NCI-H345 (cell line): ENCODE results near the gene ICAM4.
"Not testable (repeated sequence)": the region's sequence is repeated elsewhere in the genome, so short reads cannot be mapped to it uniquely, and the experiment has no call there.

Source experiments
- DNase-seq: peaks from one replicate; lab custom pipeline; 2025; lab: John Stamatoyannopoulos, UW

Gene ICAM4, protein sequence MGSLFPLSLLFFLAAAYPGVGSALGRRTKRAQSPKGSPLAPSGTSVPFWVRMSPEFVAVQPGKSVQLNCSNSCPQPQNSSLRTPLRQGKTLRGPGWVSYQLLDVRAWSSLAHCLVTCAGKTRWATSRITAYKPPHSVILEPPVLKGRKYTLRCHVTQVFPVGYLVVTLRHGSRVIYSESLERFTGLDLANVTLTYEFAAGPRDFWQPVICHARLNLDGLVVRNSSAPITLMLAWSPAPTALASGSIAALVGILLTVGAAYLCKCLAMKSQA

GRCh38 chr19:10286803-10287737 lies at the start of gene ICAM4:
TSS of gene ICAM4 (plus strand) at chr19:10286955. CDS start at chr19:10287013, 58 bp downstream.
- DNase-seq, result no peak

DNA sequence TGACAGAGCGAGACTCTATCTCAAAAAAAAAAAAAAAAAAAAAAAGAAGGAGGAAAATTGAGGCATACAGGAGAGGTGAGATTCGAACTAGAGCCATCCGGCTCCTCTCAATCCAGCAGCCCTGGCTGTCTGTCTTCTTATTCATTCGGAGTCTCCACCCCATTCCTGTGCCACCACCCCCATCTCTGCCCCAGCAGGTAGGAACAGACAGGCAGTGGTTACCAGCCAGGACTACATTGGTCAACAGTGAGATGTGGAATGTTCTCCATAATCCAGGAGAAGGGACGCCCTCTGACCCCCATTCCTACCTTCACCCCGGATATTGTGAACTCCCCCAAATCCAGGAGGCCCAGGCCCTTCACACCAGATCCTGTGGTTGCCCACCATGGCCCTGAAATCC lies 49.1 kb upstream of the ICAM4 start:
- peak; percentile 30 for DNase-seq

DNA sequence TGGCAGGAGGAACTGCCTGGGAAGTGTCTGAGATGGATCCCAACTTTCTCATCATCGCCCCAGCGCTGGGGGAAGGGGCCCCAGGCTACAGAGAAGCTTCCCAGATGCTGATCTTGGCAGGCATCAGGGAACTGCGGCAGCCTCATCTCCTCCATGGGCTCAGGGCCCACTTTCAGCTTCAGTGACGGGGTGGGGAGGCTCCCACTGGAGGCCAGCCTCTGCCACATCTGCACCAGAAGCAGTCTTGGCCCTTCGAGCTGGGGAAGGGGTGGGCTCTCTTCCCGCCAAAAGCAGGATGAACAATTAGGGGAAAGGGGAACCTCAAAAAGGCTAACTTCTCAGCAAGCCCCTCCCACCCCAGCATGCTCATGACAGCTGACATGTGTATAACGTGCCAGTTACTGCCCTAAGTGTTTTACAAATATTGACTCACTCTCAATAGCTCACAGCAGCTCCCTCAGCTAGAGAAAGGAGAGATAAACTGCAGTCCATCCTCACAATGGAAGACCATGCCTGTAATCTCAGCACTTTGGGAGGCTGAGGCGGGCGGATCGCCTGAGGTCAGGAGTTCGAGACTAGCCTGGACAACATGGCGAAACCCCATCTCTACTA lies 48.5 kb upstream of the ICAM4 start:
- DNase-seq, result peak; percentile 95

GRCh38 chr19:10241826-10242449 lies 44.8 kb upstream of the ICAM4 start:
- DNase-seq, result not testable (repeated sequence)

GRCh38 chr19:10243606-10244005 lies 43.1 kb upstream of the ICAM4 start:
- no peak for DNase-seq

- DNase-seq, result no peak
Measured at GRCh38 chr19:10245189-10245939, 41.4 kb upstream of the ICAM4 start.

DNA sequence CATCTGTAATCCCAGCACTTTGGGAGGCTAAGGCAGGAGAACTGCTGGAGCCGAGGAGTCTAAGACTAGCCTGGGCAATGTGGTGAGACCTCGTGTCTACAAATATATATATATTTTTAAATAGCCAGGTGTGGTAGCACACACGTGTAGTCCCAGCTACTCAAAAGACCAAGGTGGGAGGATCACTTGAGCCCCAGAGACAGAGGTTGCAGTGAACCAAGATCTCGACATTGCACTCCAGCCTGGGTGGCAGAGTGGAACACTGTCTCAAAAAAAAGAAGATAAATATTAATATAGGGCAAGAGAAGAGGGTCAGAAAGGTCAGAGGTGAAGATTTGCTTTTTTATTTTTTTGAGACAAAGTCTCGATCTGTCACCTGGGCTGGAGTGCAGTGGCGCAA lies 40.2 kb upstream of the ICAM4 start:
- DNase-seq, result no peak

DNA sequence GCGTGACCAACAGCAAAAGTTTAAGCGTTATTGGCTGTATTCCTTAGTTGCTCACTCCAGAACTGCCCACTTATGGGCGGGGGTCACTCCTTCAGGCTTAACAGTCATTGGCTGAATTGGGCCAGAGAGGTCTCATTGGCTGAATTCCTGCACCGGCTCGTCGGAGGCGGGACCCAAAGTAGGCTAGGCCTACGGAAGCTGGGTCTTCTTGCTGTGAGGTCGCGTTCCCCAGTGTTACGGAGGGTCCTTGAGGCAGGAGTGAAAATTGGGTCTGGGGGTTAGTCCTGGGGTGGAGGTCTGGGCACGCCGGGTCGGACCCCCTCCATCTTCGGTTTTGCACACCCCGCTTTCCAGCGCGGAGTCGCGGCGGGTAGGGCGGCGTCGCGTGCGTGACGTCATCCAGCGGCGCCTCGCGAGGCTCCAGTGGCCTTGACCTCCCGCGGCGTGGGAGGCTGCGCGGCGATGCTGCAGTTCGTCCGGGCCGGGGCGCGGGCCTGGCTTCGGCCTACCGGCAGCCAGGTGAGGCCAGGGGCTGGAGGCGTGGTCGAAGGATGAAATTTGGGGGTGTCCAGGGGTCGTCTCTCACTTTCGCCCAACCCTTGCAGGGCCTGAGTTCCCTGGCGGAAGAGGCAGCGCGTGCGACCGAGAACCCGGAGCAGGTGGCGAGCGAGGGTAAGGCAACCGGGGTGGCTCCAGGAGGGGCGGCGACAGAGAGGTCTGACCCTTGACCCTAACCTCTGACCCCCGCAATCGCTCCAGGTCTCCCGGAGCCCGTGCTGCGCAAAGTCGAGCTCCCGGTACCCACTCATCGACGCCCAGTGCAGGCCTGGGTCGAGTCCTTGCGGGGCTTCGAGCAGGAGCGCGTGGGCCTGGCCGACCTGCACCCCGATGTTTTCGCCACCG lies 34.7 kb upstream of the ICAM4 start, which contains the start of gene MRPL4:
Gene MRPL4 (plus strand): TSS at position 423 of the 903 bp plus-strand sequence. CDS start 40 bp downstream, at position 463.
- DNase-seq, result peak; percentile 99

DNA sequence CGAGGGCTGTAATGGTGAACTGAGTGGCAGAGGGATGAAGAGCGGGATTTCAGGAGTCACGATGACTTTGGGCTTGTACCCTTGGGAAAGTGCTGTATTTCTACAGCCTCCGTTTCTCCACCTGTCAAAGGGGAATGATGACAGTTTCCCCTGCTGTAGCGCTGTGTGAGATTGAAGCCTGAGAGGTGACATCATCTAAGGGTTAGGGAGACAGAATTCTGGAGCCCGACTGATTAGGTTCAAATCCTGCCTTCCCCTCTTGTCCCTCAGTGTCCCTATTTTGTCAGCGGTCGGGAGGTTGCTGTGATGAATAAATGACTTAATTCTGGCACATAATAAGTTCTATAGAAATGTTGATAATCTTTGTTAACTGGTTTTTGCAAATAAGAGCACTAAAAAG lies 34.0 kb upstream of the ICAM4 start:
- no peak for DNase-seq

- no peak for DNase-seq
Measured at GRCh38 chr19:10254244-10254643, 32.5 kb upstream of the ICAM4 start.

- no peak for DNase-seq
Measured at GRCh38 chr19:10255358-10255757, 31.4 kb upstream of the ICAM4 start.

GRCh38 chr19:10256551-10256950 lies 30.2 kb upstream of the ICAM4 start:
- DNase-seq, result no peak

DNA sequence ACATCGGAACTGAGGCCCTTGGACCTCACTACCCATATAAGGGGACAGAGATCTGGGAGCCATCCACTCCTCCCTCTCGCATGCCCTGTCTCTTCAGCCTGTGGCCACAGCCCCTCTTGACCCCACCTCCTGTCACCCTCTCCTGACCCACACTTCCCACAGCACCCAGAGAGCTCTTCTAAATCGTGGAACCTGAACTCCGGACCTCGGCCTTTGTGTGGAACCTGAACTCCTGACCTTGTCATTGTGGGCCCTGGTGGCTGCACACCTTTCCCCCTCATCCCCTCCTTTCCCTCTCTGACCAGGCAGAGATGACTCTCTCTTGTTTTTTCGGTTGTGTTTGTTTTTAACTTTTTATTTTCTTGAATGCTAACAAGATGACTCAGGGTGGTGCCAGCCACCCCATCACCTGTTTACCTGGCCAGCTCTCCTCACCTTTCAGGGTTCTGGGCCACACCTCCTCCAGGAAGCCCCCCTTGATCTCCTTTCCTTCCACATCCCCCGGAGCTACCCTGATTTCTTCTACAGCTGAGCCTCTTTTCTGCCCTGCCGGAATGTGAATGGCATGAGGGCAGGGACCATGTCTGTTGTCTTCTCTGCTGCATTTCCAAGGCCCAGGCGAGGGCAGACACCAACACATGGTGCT lies 29.7 kb upstream of the ICAM4 start:
- no peak for DNase-seq

GRCh38 chr19:10258080-10258710 lies 28.6 kb upstream of the ICAM4 start:
- DNase-seq, result no peak

GRCh38 chr19:10259162-10259905 lies 27.4 kb upstream of the ICAM4 start:
- DNase-seq, result peak; percentile 78

GRCh38 chr19:10260141-10260584 lies 26.6 kb upstream of the ICAM4 start:
- no peak for DNase-seq

GRCh38 chr19:10262771-10263170 lies 24.0 kb upstream of the ICAM4 start:
- DNase-seq, result no peak

DNA sequence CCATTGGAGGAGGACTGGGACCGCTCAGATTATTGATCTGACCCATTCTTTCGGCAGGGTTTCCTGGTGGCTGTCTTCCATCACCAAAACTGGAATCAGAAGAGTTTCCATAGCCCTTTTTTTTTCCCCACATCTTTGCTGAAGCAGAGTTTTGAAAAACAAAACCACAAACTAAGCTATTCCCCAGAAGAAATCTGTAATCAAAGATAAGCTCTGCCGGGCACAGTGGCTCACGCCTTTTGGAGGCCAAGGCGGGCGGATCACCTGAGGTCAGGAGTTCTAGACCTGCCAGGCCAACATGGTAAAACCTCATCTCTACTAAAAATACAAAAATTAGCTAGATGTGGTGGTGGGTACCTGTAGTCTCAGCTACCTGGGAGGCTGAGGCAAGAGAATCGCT lies 20.0 kb upstream of the ICAM4 start:
- no peak for DNase-seq

DNA sequence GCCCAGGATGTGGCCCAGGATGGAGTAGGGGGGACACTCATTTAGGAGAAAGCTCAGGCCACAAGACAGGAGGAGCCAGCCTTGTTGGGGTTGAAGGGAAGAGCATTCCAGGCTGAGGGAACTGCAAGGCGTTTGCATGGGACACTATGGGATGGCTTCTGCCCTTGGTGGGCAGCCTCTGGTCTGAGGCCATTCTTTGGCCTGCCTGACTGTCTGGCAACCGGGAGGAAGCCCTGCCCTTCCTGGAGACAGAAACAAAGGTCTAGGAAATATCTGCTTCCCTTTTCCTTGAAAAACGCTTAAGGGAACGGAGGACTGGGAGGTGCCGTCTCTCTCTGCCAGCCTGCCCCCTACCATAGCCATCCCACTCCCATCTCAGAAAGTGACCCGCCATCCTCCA lies 18.7 kb upstream of the ICAM4 start:
- DNase-seq, result no peak
